Hepatocyte (in vitro differentiated cells): ENCODE measurements around the gene KIAA1671. TPM values are rescaled to one million over a fixed set of nuclear protein-coding genes. Genes with fewer than 3 reads are reported as not detected.

Experiments
- DNase-seq: peaks from one replicate; pipeline ENCODE4 v3.0.0-alpha.2; 2016; ENCODE audit warnings: low spot score
- H2AFZ ChIP-seq: fragments of 200-600 bp; sonication (generic); 2 replicates; pipeline ENCODE4 v1.6.0; 2016; ENCODE audit warnings: antibody characterized with exemption, mild to moderate bottlenecking
- H3K27ac ChIP-seq: fragments of 200-600 bp; sonication (generic); 2 replicates; pipeline ENCODE4 v1.5.1; 2016; ENCODE audit warnings: mild to moderate bottlenecking
- H3K27me3 ChIP-seq: fragments of 200-600 bp; sonication (generic); 2 replicates; pipeline ENCODE4 v1.6.1; 2016
- H3K36me3 ChIP-seq: fragments of 200-600 bp; sonication (generic); replicated peaks from 2 replicates; pipeline ENCODE4 v1.5.1; 2016; ENCODE audit warnings: low read depth; ENCODE audit not compliant: insufficient read depth
- H3K4me1 ChIP-seq: fragments of 200-600 bp; sonication (generic); 2 replicates; pipeline ENCODE4 v1.5.1; 2016; ENCODE audit warnings: mild to moderate bottlenecking, moderate library complexity; ENCODE audit not compliant: insufficient read depth
- H3K4me2 ChIP-seq: fragments of 200-600 bp; sonication (generic); 2 replicates; pipeline ENCODE4 v1.6.0; 2016
- H3K4me3 ChIP-seq: fragments of 200-600 bp; sonication (generic); 2 replicates; pipeline ENCODE4 v1.5.1; 2016; ENCODE audit warnings: mild to moderate bottlenecking
- H3K79me2 ChIP-seq: fragments of 200-600 bp; sonication (generic); 2 replicates; pipeline ENCODE4 v1.6.0; 2017; ENCODE audit warnings: mild to moderate bottlenecking
- H3K9me2 ChIP-seq: fragments of 200-600 bp; sonication (generic); replicated peaks from 2 replicates; pipeline ENCODE4 v1.6.0; 2017; ENCODE audit warnings: mild to moderate bottlenecking; ENCODE audit not compliant: insufficient read depth
- H3K9me3 ChIP-seq: fragments of 200-600 bp; sonication (generic); 2 replicates; pipeline ENCODE4 v1.5.1; 2016; ENCODE audit warnings: low read depth, mild to moderate bottlenecking
- H4K20me1 ChIP-seq: fragments of 200-600 bp; sonication (generic); 2 replicates; pipeline ENCODE4 v1.6.0; 2016; ENCODE audit warnings: mild to moderate bottlenecking; ENCODE audit not compliant: insufficient read depth, poor library complexity, severe bottlenecking
- EZH2 ChIP-seq: fragments of 200-600 bp; sonication (generic); IDR thresholded peaks from 2 replicates; pipeline ENCODE4 v1.6.1; 2016; ENCODE audit warnings: antibody characterized with exemption, mild to moderate bottlenecking, borderline replicate concordance
- EZH2phosphoT487 ChIP-seq: fragments of 200-600 bp; sonication (generic); IDR thresholded peaks from one replicate; pipeline ENCODE4 v1.6.1; 2018; ENCODE audit warnings: antibody characterized with exemption, mild to moderate bottlenecking, low read depth, moderate library complexity; ENCODE audit not compliant: unreplicated experiment, severe bottlenecking
- WGBS: methylation state at CpG from one replicate; pipeline ENCODE4 v1.1.6; 2016; ENCODE audit warnings: low lambda C conversion rate; ENCODE audit errors: missing lambda C conversion rate; 5-methylcytosine and 5-hydroxymethylcytosine counted together
- polyA plus RNA-seq: library from polyadenylated mRNA; unstranded; fragments of >200 nt; fragmentation: Nextera tagmentation; extraction: Ambion mirVana; gene quantifications from 2 replicates; pipeline ENCODE4 v1.2.1, GENCODE V29; 2016
- total RNA-seq: library from RNA; depleted of rRNA; stranded (reverse); fragments of >200 nt; gene quantifications from 2 replicates; pipeline ENCODE4 v1.2.3, GENCODE V29; 2014
- TF ChIP-seq, protein P1 (sequence below): fragments of 200-600 bp; sonication (generic); IDR thresholded peaks from 2 replicates; pipeline ENCODE4 v1.5.1; 2016; ENCODE audit warnings: antibody characterized with exemption, mild to moderate bottlenecking; ENCODE audit not compliant: poor library complexity

KIAA1671 gene
- total and polyA plus RNA-seq, 2 experiments from 2014 or later, result 8.1 to 26.5 TPM

- no peak for TF ChIP-seq EZH2phosphoT487
- TF ChIP-seq EZH2, result no peak
- TF ChIP-seq, protein P1, sequence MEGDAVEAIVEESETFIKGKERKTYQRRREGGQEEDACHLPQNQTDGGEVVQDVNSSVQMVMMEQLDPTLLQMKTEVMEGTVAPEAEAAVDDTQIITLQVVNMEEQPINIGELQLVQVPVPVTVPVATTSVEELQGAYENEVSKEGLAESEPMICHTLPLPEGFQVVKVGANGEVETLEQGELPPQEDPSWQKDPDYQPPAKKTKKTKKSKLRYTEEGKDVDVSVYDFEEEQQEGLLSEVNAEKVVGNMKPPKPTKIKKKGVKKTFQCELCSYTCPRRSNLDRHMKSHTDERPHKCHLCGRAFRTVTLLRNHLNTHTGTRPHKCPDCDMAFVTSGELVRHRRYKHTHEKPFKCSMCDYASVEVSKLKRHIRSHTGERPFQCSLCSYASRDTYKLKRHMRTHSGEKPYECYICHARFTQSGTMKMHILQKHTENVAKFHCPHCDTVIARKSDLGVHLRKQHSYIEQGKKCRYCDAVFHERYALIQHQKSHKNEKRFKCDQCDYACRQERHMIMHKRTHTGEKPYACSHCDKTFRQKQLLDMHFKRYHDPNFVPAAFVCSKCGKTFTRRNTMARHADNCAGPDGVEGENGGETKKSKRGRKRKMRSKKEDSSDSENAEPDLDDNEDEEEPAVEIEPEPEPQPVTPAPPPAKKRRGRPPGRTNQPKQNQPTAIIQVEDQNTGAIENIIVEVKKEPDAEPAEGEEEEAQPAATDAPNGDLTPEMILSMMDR, result no peak
- Histone ChIP-seq H3K4me3 (no peak overlapping the region), H3K4me1 (no peaks in the 10 kb centered on the region), H3K4me2 (no peak overlapping the region), H4K20me1 (no peaks in the 10 kb centered on the region), H3K79me2 (no peaks in the 10 kb centered on the region), H3K9me3 (no peaks in the 10 kb centered on the region), H3K27ac (no peak overlapping the region), H3K36me3 (no peaks in the 10 kb centered on the region), H3K9me2 (no peaks in the 10 kb centered on the region), H2AFZ (no peak overlapping the region), H3K27me3 (no peaks in the 10 kb centered on the region)
- WGBS, result 78% methylated on average over 7 of the region's 7 CpGs
- no peak for DNase-seq
Measured at GRCh38 chr22:25095869-25096268, 143.4 kb downstream of the KIAA1671 start.

DNA sequence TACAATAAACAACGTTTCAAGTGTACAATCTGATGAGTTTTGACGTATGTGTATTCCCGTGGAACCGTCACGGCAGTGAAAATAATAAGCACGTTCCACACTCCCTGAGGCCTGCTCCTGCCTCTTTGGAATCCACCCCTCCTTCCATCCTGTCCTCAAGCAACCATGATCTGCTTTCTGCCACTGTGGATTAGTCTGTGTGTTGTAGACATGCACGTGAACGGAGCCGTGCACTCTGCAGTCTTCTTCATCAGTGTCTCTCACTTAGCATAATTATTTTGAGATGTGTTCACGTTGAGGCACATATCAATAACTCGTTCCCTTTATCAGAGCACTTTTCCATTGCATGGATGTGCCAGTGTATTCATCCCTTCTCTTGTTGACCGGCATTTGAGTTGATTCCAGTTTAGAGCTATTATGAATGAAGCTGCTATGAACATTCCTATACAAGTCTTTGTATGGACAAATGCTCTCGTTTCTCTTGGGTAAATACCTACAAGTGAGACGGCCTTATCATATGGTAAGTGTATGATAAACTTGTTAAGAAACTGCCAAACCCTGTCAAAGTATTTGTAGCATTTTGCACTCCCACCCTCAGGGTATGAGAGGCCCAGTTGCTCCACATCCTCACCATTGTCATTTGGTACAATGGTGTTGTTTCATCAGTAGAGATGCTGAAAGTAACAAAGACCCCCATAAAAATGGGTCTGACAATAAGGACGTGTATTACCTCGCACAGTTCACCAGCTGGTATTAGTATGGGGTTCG, 144.3 kb downstream of the KIAA1671 start:
- no peaks in the 10 kb centered on the region for H3K4me1 ChIP-seq

GRCh38 chr22:25098445-25099081, 146.0 kb downstream of the KIAA1671 start:
- H2AFZ ChIP-seq, result no peak overlapping the region
- H3K27me3 ChIP-seq, result no peaks in the 10 kb centered on the region
- DNase-seq, result no peak
- no peaks in the 10 kb centered on the region for H3K79me2 ChIP-seq
- H3K27ac ChIP-seq, result no peak overlapping the region
- H3K4me1 ChIP-seq, result no peaks in the 10 kb centered on the region
- TF ChIP-seq EZH2phosphoT487 (no peak), EZH2 (no peak)
- TF ChIP-seq, protein P1, result no peak
- H3K9me2 ChIP-seq, result no peaks in the 10 kb centered on the region
- no peaks in the 10 kb centered on the region for H4K20me1 ChIP-seq
- H3K4me2 ChIP-seq, result no peak overlapping the region
- H3K9me3 ChIP-seq, result no peaks in the 10 kb centered on the region
- H3K4me3 ChIP-seq, result no peak overlapping the region
- 83% methylated on average over 9 of the region's 9 CpGs for WGBS
- H3K36me3 ChIP-seq, result no peaks in the 10 kb centered on the region

More for the DNA sequence above, 144.3 kb downstream of the KIAA1671 start:
- Histone ChIP-seq H3K9me2 (no peaks in the 10 kb centered on the region), H2AFZ (no peak overlapping the region), H3K36me3 (no peaks in the 10 kb centered on the region), H3K79me2 (no peaks in the 10 kb centered on the region), H3K27me3 (no peaks in the 10 kb centered on the region), H4K20me1 (no peaks in the 10 kb centered on the region), H3K4me2 (no peak overlapping the region), H3K9me3 (no peaks in the 10 kb centered on the region), H3K27ac (no peak overlapping the region), H3K4me3 (no peak overlapping the region)
- no peak for TF ChIP-seq EZH2phosphoT487
- TF ChIP-seq EZH2, result no peak
- TF ChIP-seq, protein P1, result no peak
- DNase-seq, result no peak
- 88% methylated on average over 17 of the region's 17 CpGs for WGBS
